NCI-H1105 (cell line): ENCODE results near the gene RELL1.

Experiments
- DNase-seq: peaks from one replicate; lab custom pipeline; 2025; lab: John Stamatoyannopoulos, UW

The RELL1 gene

GRCh38 chr4:37599092-37599790, 86.9 kb downstream of the RELL1 start:
- no peak for DNase-seq

GRCh38 chr4:37597034-37597433, 89.1 kb downstream of the RELL1 start:
- no peak for DNase-seq

- DNase-seq, result no peak
These were observed 90.1 kb downstream of the RELL1 start for GRCh38 chr4:37595875-37596680.

- no peak for DNase-seq
These were observed 92.1 kb downstream of the RELL1 start for GRCh38 chr4:37594099-37594498.

- no peak for DNase-seq
These were observed 94.8 kb downstream of the RELL1 start for GRCh38 chr4:37591349-37591748.

GRCh38 chr4:37590016-37590415, 96.2 kb downstream of the RELL1 start:
- DNase-seq, result no peak

GRCh38 chr4:37588150-37588549, 98.0 kb downstream of the RELL1 start:
- no peak for DNase-seq

GRCh38 chr4:37586194-37586593, 100.0 kb downstream of the RELL1 start:
- DNase-seq, result no peak

GRCh38 chr4:37584493-37585060, 101.6 kb downstream of the RELL1 start:
- DNase-seq, result no peak

GRCh38 chr4:37584071-37584470, 102.1 kb downstream of the RELL1 start:
- DNase-seq, result no peak

GRCh38 chr4:37573566-37573965, 112.6 kb downstream of the RELL1 start:
- no peak for DNase-seq

GRCh38 chr4:37568489-37568888, 117.7 kb downstream of the RELL1 start:
- DNase-seq, result no peak

GRCh38 chr4:37567836-37568235, 118.3 kb downstream of the RELL1 start:
- no peak for DNase-seq

GRCh38 chr4:37562592-37562991, 123.6 kb downstream of the RELL1 start:
- DNase-seq, result no peak

GRCh38 chr4:37561803-37562207, 124.4 kb downstream of the RELL1 start:
- DNase-seq, result no peak

- no peak for DNase-seq
These were observed 124.9 kb downstream of the RELL1 start for GRCh38 chr4:37561196-37561802.
